Smooth muscle cell (in vitro differentiated cells): ENCODE measurements around the gene TAF11L13. TPM values are rescaled to one million over a fixed set of nuclear protein-coding genes. Genes with fewer than 3 reads are reported as not detected.
A peak's percentile ranks its signal among the peaks of the same experiment; 100 is the strongest.
"Not testable (repeated sequence)": the region's sequence is repeated elsewhere in the genome, so short reads cannot be mapped to it uniquely, and the experiment has no call there.

Experiments used
- DNase-seq: peaks from one replicate; lab custom pipeline; 2025; ENCODE audit not compliant: unreplicated experiment; lab: John Stamatoyannopoulos, UW
- H2AFZ ChIP-seq: fragments of 200-600 bp; sonication (generic); 2 replicates; pipeline ENCODE4 v1.6.0; 2016; ENCODE audit warnings: antibody characterized with exemption, low read depth, mild to moderate bottlenecking
- H3F3A ChIP-seq: fragments of 200-600 bp; sonication (generic); 2 replicates; pipeline ENCODE4 v1.6.0; 2017; ENCODE audit warnings: antibody characterized with exemption, low read depth
- H3K27ac ChIP-seq: fragments of 200-600 bp; sonication (generic); 2 replicates; pipeline ENCODE4 v1.5.1; 2016; ENCODE audit warnings: low read depth, mild to moderate bottlenecking
- H3K27me3 ChIP-seq: fragments of 200-600 bp; sonication (generic); 2 replicates; pipeline ENCODE4 v1.6.1; 2016; ENCODE audit warnings: low read depth, mild to moderate bottlenecking
- H3K36me3 ChIP-seq: fragments of 200-600 bp; sonication (generic); 2 replicates; pipeline ENCODE4 v1.5.1; 2016; ENCODE audit warnings: low read depth
- H3K4me1 ChIP-seq: fragments of 200-600 bp; sonication (generic); 2 replicates; pipeline ENCODE4 v1.5.1; 2016; ENCODE audit warnings: low read depth
- H3K4me2 ChIP-seq: fragments of 200-600 bp; sonication (generic); 2 replicates; pipeline ENCODE4 v1.6.0; 2016; ENCODE audit warnings: mild to moderate bottlenecking
- H3K4me3 ChIP-seq: fragments of 200-600 bp; sonication (generic); 2 replicates; pipeline ENCODE4 v1.5.1; 2016; ENCODE audit warnings: mild to moderate bottlenecking
- H3K79me2 ChIP-seq: fragments of 200-600 bp; sonication (generic); 2 replicates; pipeline ENCODE4 v1.6.0; 2016; ENCODE audit warnings: low read depth, mild to moderate bottlenecking
- H3K9ac ChIP-seq: fragments of 200-600 bp; sonication (generic); 2 replicates; pipeline ENCODE4 v1.6.0; 2016; ENCODE audit warnings: low read depth
- H3K9me3 ChIP-seq: fragments of 200-600 bp; sonication (generic); replicated peaks from 2 replicates; pipeline ENCODE4 v1.5.1; 2016; ENCODE audit warnings: low read depth
- H4K20me1 ChIP-seq: fragments of 200-600 bp; sonication (generic); 2 replicates; pipeline ENCODE4 v1.6.0; 2016; ENCODE audit warnings: low read depth
- CTCF ChIP-seq: fragments of 200-600 bp; sonication (generic); IDR thresholded peaks from 2 replicates; pipeline ENCODE4 v1.5.1; 2017; ENCODE audit warnings: borderline replicate concordance, mild to moderate bottlenecking, antibody characterized with exemption; ENCODE audit not compliant: insufficient read depth, poor library complexity, severe bottlenecking
- WGBS: methylation state at CpG from one replicate; pipeline ENCODE4 v1.1.7; 2016; ENCODE audit warnings: low lambda C conversion rate; 5-methylcytosine and 5-hydroxymethylcytosine counted together
- polyA plus RNA-seq: library from polyadenylated mRNA; unstranded; fragments of >200 nt; fragmentation: Nextera tagmentation; extraction: Ambion mirVana; gene quantifications from 2 replicates; pipeline ENCODE4 v1.2.1, GENCODE V29; 2016
- total RNA-seq: library from RNA; depleted of rRNA; stranded (reverse); fragments of >200 nt; gene quantifications from 2 replicates; pipeline ENCODE4 v1.2.3, GENCODE V29; 2014

TAF11L13 gene
- total and polyA plus RNA-seq, 2 experiments from 2014 or later, result not detected

GRCh38 chr5:17620627-17621026 lies 11.3 kb upstream of the TAF11L13 start:
- Histone ChIP-seq H3K4me3 (no peak overlapping the region), H3F3A (no peaks in the 10 kb centered on the region), H3K79me2 (no peaks in the 10 kb centered on the region), H3K4me2 (no peak overlapping the region), H3K9ac (no peak overlapping the region), H3K27ac (no peak overlapping the region), H3K4me1 (no peaks in the 10 kb centered on the region), H3K36me3 (no peaks in the 10 kb centered on the region), H4K20me1 (no peaks in the 10 kb centered on the region), H2AFZ (no peak overlapping the region), H3K27me3 (no peaks in the 10 kb centered on the region), H3K9me3 (no peaks in the 10 kb centered on the region)
- 70% methylated on average over 17 of the region's 17 CpGs for WGBS
- DNase-seq, result no peak
- peak; percentile 29 for TF ChIP-seq CTCF

GRCh38 chr5:17625686-17626085 lies 6.2 kb upstream of the TAF11L13 start:
- Histone ChIP-seq H3K9me3 (no peaks in the 10 kb centered on the region), H3K27me3 (no peaks in the 10 kb centered on the region), H3K9ac (no peak overlapping the region), H3K4me2 (no peak overlapping the region), H3K27ac (no peak overlapping the region), H3K79me2 (no peaks in the 10 kb centered on the region), H3F3A (no peaks in the 10 kb centered on the region), H4K20me1 (no peaks in the 10 kb centered on the region), H2AFZ (no peak overlapping the region), H3K36me3 (no peaks in the 10 kb centered on the region), H3K4me1 (no peaks in the 10 kb centered on the region), H3K4me3 (no peak overlapping the region)
- WGBS, result 86% methylated on average over 11 of the region's 11 CpGs
- TF ChIP-seq CTCF, result no peak
- no peak for DNase-seq

DNA sequence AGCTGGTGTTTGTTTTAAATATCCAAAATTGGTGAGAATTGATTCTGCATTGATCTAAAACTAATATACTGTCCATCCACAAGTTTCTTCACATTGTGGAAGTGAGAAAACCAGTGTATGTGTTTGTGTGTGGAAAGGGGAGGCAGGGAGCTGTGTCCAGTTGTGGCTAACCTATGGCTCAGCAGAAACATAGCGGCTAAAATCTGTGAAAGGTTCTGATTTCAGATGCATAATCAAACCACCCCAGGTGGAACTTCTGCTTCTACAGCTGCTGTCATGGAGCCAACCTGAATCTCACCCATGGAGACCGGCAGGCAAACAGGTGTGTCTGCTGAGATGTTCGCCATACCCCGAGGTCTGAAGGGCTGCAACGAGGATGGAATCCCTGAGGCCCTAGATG lies 2.3 kb downstream of the TAF11L13 start, which contains the start of gene TAF11L14:
TAF11L14 (plus strand) TSS at position 301 of the 400 bp plus-strand sequence.
- Histone ChIP-seq H3K9ac (no peak within 1 kb of the TSS), H4K20me1 (no peaks in the 10 kb centered on the region)
- WGBS, result 97% methylated on average over 5 of the region's 5 CpGs

DNA sequence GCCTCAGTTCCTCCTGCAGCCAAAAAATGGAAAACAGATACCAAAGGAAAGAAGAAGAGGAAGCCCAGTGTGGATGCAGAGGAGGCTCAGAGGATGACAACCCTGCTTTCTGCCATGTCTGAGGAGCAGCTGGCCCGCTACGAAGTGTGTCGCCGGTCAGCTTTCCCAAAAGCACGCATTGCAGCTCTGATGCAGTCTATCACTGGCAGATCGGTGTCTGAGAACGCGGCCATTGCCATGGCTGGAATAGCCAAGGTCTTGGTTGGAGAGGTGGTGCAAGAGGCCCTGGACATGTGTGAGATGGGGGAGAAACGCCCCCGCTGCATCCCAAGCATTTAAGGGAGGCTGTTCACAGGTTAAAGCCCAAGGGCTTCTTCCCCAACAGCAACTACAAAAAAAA lies 17.3 kb downstream of the TAF11L13 start:
- H3K4me1 ChIP-seq, H3K36me3 ChIP-seq, H3K4me3 ChIP-seq, H3F3A ChIP-seq, H3K27ac ChIP-seq, H3K79me2 ChIP-seq, H2AFZ ChIP-seq, H3K4me2 ChIP-seq, H3K9ac ChIP-seq, H3K27me3 ChIP-seq, H3K9me3 ChIP-seq, DNase-seq, H4K20me1 ChIP-seq: not testable (repeated sequence)
- WGBS, result 95% methylated on average over 10 of the region's 10 CpGs

More for the DNA sequence above, 2.3 kb downstream of the TAF11L13 start, which contains the start of gene TAF11L14:
- Histone ChIP-seq H2AFZ (no peak within 1 kb of the TSS), H3K4me1 (no peaks in the 10 kb centered on the region), H3K4me3 (no peak within 1 kb of the TSS), H3F3A (no peaks in the 10 kb centered on the region), H3K36me3 (no peaks in the 10 kb centered on the region), H3K79me2 (no peaks in the 10 kb centered on the region), H3K27ac (no peak within 1 kb of the TSS), H3K27me3 (no peaks in the 10 kb centered on the region), H3K9me3 (no peaks in the 10 kb centered on the region), H3K4me2 (no peak within 1 kb of the TSS)
- TF ChIP-seq CTCF, result no peak
- no peak for DNase-seq

- H3K36me3 ChIP-seq, H3K9me3 ChIP-seq, H3K4me1 ChIP-seq, H3K79me2 ChIP-seq, H3K27ac ChIP-seq, DNase-seq, H3K27me3 ChIP-seq, H2AFZ ChIP-seq, H3F3A ChIP-seq, H3K4me3 ChIP-seq, H3K9ac ChIP-seq, H4K20me1 ChIP-seq, H3K4me2 ChIP-seq: not testable (repeated sequence)
- WGBS, result 96% methylated on average over 30 of the region's 32 CpGs
Measured at GRCh38 chr5:17655201-17655759, 23.4 kb downstream of the TAF11L13 start.
